ENCODE data around the gene TRIM2. TPM values are rescaled to one million over a fixed set of nuclear protein-coding genes. Genes with fewer than 3 reads are reported as not detected.
A peak's percentile ranks its signal among the peaks of the same experiment; 100 is the strongest.

TRIM2 gene
- polyA plus RNA-seq, 4 donors: 17.8 to 107 (median 22.1) TPM

- H3K4me1 ChIP-seq (ENCODE audit: control insufficient read depth in 3 of 3, insufficient read depth in 2 of 3, low read depth in 1 of 3, low read length in 2 of 3): peaks cover 0 to 17% (median 6%) of the 10 kb centered on the region in 3 donors
- 71 to 89% (median 82%) methylated on average over 6 of the region's 6 CpGs for WGBS, 3 donors
- H3K27me3 ChIP-seq (ENCODE audit: control insufficient read depth in 3 of 3, insufficient read depth in 3 of 3, low read length in 3 of 3): peaks cover 0 to 3% (median 0%) of the 10 kb centered on the region in 3 donors
- FAIRE-seq: no peak
- no peak overlapping the region for H3K4me3 ChIP-seq (ENCODE audit: low read depth in 1 of 3, low read length in 3 of 3)
- no peak overlapping the region for H3K27ac ChIP-seq (ENCODE audit: low read depth in 1 of 3, low read length in 2 of 3)
- no peak for DNase-seq
- peaks cover 0 to 13% (median 4%) of the 10 kb centered on the region in 3 donors for H3K36me3 ChIP-seq (ENCODE audit: control insufficient read depth in 3 of 3, insufficient read depth in 2 of 3, low read depth in 1 of 3, low read length in 3 of 3)
- no peaks in the 10 kb centered on the region for H3K9me3 ChIP-seq (ENCODE audit: control insufficient read depth in 2 of 2, insufficient read depth in 1 of 2, low read depth in 1 of 2, low read length in 1 of 2)
Measured at GRCh38 chr4:153228512-153229140, 24.4 kb downstream of the TRIM2 start.

GRCh38 chr4:153229545-153229944 lies 25.3 kb downstream of the TRIM2 start:
- FAIRE-seq (no peak), DNase-seq (no peak)
- no peak overlapping the region for H3K27ac ChIP-seq (ENCODE audit: low read depth in 1 of 3, low read length in 2 of 3)
- WGBS, 3 donors: 87 to 93% (median 87%) methylated on average over 5 of the region's 5 CpGs
- no peak overlapping the region for H3K4me3 ChIP-seq (ENCODE audit: low read depth in 1 of 3, low read length in 3 of 3)
- no peaks in the 10 kb centered on the region for H3K9me3 ChIP-seq (ENCODE audit: control insufficient read depth in 2 of 2, insufficient read depth in 1 of 2, low read depth in 1 of 2, low read length in 1 of 2)
- H3K4me1 ChIP-seq (ENCODE audit: control insufficient read depth in 3 of 3, insufficient read depth in 2 of 3, low read depth in 1 of 3, low read length in 2 of 3): peaks cover 0 to 18% (median 3%) of the 10 kb centered on the region in 3 donors
- peaks cover 0 to 13% (median 4%) of the 10 kb centered on the region in 3 donors for H3K36me3 ChIP-seq (ENCODE audit: control insufficient read depth in 3 of 3, insufficient read depth in 2 of 3, low read depth in 1 of 3, low read length in 3 of 3)
- H3K27me3 ChIP-seq (ENCODE audit: control insufficient read depth in 3 of 3, insufficient read depth in 3 of 3, low read length in 3 of 3): peaks cover 0 to 3% (median 0%) of the 10 kb centered on the region in 3 donors

- Histone ChIP-seq H3K27me3 (ENCODE audit: control insufficient read depth in 3 of 3, insufficient read depth in 3 of 3, low read length in 3 of 3) (peaks cover 0 to 3% (median 0%) of the 10 kb centered on the region in 3 donors), H3K9me3 (ENCODE audit: control insufficient read depth in 2 of 2, insufficient read depth in 1 of 2, low read depth in 1 of 2, low read length in 1 of 2) (no peaks in the 10 kb centered on the region), H3K27ac (ENCODE audit: low read depth in 1 of 3, low read length in 2 of 3) (peak overlapping the region in 1 of 3 donors; percentile 4), H3K4me3 (ENCODE audit: low read depth in 1 of 3, low read length in 3 of 3) (no peak overlapping the region), H3K4me1 (ENCODE audit: control insufficient read depth in 3 of 3, insufficient read depth in 2 of 3, low read depth in 1 of 3, low read length in 2 of 3) (peaks cover 0 to 18% (median 3%) of the 10 kb centered on the region in 3 donors), H3K36me3 (ENCODE audit: control insufficient read depth in 3 of 3, insufficient read depth in 2 of 3, low read depth in 1 of 3, low read length in 3 of 3) (peaks cover 0 to 22% (median 7%) of the 10 kb centered on the region in 3 donors)
- 46 to 52% (median 51%) methylated on average over 3 of the region's 3 CpGs for WGBS, 3 donors
- FAIRE-seq (no peak), DNase-seq (peak; percentile 45 to 47)
Measured at GRCh38 chr4:153232768-153233167, 28.5 kb downstream of the TRIM2 start.

- 38 to 47% (median 43%) methylated on average over 5 of the region's 5 CpGs for WGBS, 3 donors
- FAIRE-seq: no peak
Measured at GRCh38 chr4:153233761-153234371, 29.6 kb downstream of the TRIM2 start.

GRCh38 chr4:153234885-153235284 lies 30.6 kb downstream of the TRIM2 start:
- Histone ChIP-seq H3K36me3 (ENCODE audit: control insufficient read depth in 3 of 3, insufficient read depth in 2 of 3, low read depth in 1 of 3, low read length in 3 of 3) (peaks cover 2 to 32% (median 5%) of the 10 kb centered on the region in 3 donors), H3K27me3 (ENCODE audit: control insufficient read depth in 3 of 3, insufficient read depth in 3 of 3, low read length in 3 of 3) (peaks cover 0 to 3% (median 0%) of the 10 kb centered on the region in 3 donors), H3K4me1 (ENCODE audit: control insufficient read depth in 3 of 3, insufficient read depth in 2 of 3, low read depth in 1 of 3, low read length in 2 of 3) (peaks cover 0 to 20% (median 3%) of the 10 kb centered on the region in 3 donors), H3K27ac (ENCODE audit: low read depth in 1 of 3, low read length in 2 of 3) (no peak overlapping the region), H3K4me3 (ENCODE audit: low read depth in 1 of 3, low read length in 3 of 3) (no peak overlapping the region), H3K9me3 (ENCODE audit: control insufficient read depth in 2 of 2, insufficient read depth in 1 of 2, low read depth in 1 of 2, low read length in 1 of 2) (no peaks in the 10 kb centered on the region)
- 71 to 81% (median 76%) methylated on average over 2 of the region's 2 CpGs for WGBS, 3 donors
- DNase-seq: no peak
- no peak for FAIRE-seq

More at GRCh38 chr4:153233761-153234371, 29.6 kb downstream of the TRIM2 start:
- Histone ChIP-seq H3K36me3 (ENCODE audit: control insufficient read depth in 3 of 3, insufficient read depth in 2 of 3, low read depth in 1 of 3, low read length in 3 of 3) (peaks cover 0 to 30% (median 3%) of the 10 kb centered on the region in 3 donors), H3K27ac (ENCODE audit: low read depth in 1 of 3, low read length in 2 of 3) (peak overlapping the region in 1 of 3 donors; percentile 14), H3K4me3 (ENCODE audit: low read depth in 1 of 3, low read length in 3 of 3) (no peak overlapping the region), H3K27me3 (ENCODE audit: control insufficient read depth in 3 of 3, insufficient read depth in 3 of 3, low read length in 3 of 3) (peaks cover 0 to 3% (median 0%) of the 10 kb centered on the region in 3 donors), H3K9me3 (ENCODE audit: control insufficient read depth in 2 of 2, insufficient read depth in 1 of 2, low read depth in 1 of 2, low read length in 1 of 2) (no peaks in the 10 kb centered on the region), H3K4me1 (ENCODE audit: control insufficient read depth in 3 of 3, insufficient read depth in 2 of 3, low read depth in 1 of 3, low read length in 2 of 3) (peaks cover 0 to 20% (median 3%) of the 10 kb centered on the region in 3 donors)
- DNase-seq: peak; percentile 46 to 56

GRCh38 chr4:153238135-153238919 lies 34.1 kb downstream of the TRIM2 start:
- FAIRE-seq (no peak), DNase-seq (peak in 1 of 2 donors; percentile 32)
- H3K27ac ChIP-seq (ENCODE audit: low read depth in 1 of 3, low read length in 2 of 3): peak overlapping the region in 1 of 3 donors; percentile 37
- H3K9me3 ChIP-seq (ENCODE audit: control insufficient read depth in 2 of 2, insufficient read depth in 1 of 2, low read depth in 1 of 2, low read length in 1 of 2): no peaks in the 10 kb centered on the region
- H3K4me3 ChIP-seq (ENCODE audit: low read depth in 1 of 3, low read length in 3 of 3): no peak overlapping the region
- peaks cover 3 to 34% (median 9%) of the 10 kb centered on the region in 3 donors for H3K4me1 ChIP-seq (ENCODE audit: control insufficient read depth in 3 of 3, insufficient read depth in 2 of 3, low read depth in 1 of 3, low read length in 2 of 3)
- no peaks in the 10 kb centered on the region for H3K27me3 ChIP-seq (ENCODE audit: control insufficient read depth in 3 of 3, insufficient read depth in 3 of 3, low read length in 3 of 3)
- H3K36me3 ChIP-seq (ENCODE audit: control insufficient read depth in 3 of 3, insufficient read depth in 2 of 3, low read depth in 1 of 3, low read length in 3 of 3): peaks cover 2 to 47% (median 6%) of the 10 kb centered on the region in 3 donors
- 80 to 95% (median 92%) methylated on average over 5 of the region's 5 CpGs for WGBS, 3 donors

- no peak overlapping the region for H3K4me3 ChIP-seq (ENCODE audit: low read depth in 1 of 3, low read length in 3 of 3)
- no peak overlapping the region for H3K27ac ChIP-seq (ENCODE audit: low read depth in 1 of 3, low read length in 2 of 3)
- 86 to 93% (median 90%) methylated on average over 3 of the region's 3 CpGs for WGBS, 3 donors
- DNase-seq: no peak
- peaks cover 2 to 50% (median 6%) of the 10 kb centered on the region in 3 donors for H3K36me3 ChIP-seq (ENCODE audit: control insufficient read depth in 3 of 3, insufficient read depth in 2 of 3, low read depth in 1 of 3, low read length in 3 of 3)
- no peak for FAIRE-seq
- H3K9me3 ChIP-seq (ENCODE audit: control insufficient read depth in 2 of 2, insufficient read depth in 1 of 2, low read depth in 1 of 2, low read length in 1 of 2): no peaks in the 10 kb centered on the region
- peaks cover 0 to 33% (median 9%) of the 10 kb centered on the region in 3 donors for H3K4me1 ChIP-seq (ENCODE audit: control insufficient read depth in 3 of 3, insufficient read depth in 2 of 3, low read depth in 1 of 3, low read length in 2 of 3)
- H3K27me3 ChIP-seq (ENCODE audit: control insufficient read depth in 3 of 3, insufficient read depth in 3 of 3, low read length in 3 of 3): no peaks in the 10 kb centered on the region
Measured at GRCh38 chr4:153239409-153239808, 35.2 kb downstream of the TRIM2 start.

GRCh38 chr4:153241295-153241694 lies 37.1 kb downstream of the TRIM2 start:
- H3K27me3 ChIP-seq (ENCODE audit: control insufficient read depth in 3 of 3, insufficient read depth in 3 of 3, low read length in 3 of 3): no peaks in the 10 kb centered on the region
- 73 to 78% (median 76%) methylated on average over 8 of the region's 8 CpGs for WGBS, 3 donors
- peak overlapping the region in 1 of 3 donors; percentile 65 for H3K27ac ChIP-seq (ENCODE audit: low read depth in 1 of 3, low read length in 2 of 3)
- H3K4me1 ChIP-seq (ENCODE audit: control insufficient read depth in 3 of 3, insufficient read depth in 2 of 3, low read depth in 1 of 3, low read length in 2 of 3): peaks cover 3 to 50% (median 9%) of the 10 kb centered on the region in 3 donors
- FAIRE-seq (no peak), DNase-seq (no peak)
- no peak overlapping the region for H3K4me3 ChIP-seq (ENCODE audit: low read depth in 1 of 3, low read length in 3 of 3)
- H3K36me3 ChIP-seq (ENCODE audit: control insufficient read depth in 3 of 3, insufficient read depth in 2 of 3, low read depth in 1 of 3, low read length in 3 of 3): peaks cover 2 to 45% (median 3%) of the 10 kb centered on the region in 3 donors
- H3K9me3 ChIP-seq (ENCODE audit: control insufficient read depth in 2 of 2, insufficient read depth in 1 of 2, low read depth in 1 of 2, low read length in 1 of 2): no peaks in the 10 kb centered on the region
